Activated CD8-positive, alpha-beta memory T cell treated with anti-CD3 and anti-CD28 coated beads, Interleukin-2, amount 50 U/mL, for 24 hours (primary cell): ENCODE results near the gene HOXC12.

Experiments
- DNase-seq: peaks from one replicate; pipeline ENCODE4 v3.0.0-alpha.2; 2020; ENCODE audit errors: extremely low read depth

The HOXC12 gene

GRCh38 chr12:53956251-53956887 lies 1.7 kb downstream of the HOXC12 start:
- DNase-seq = no peak

GRCh38 chr12:53956914-53957536 lies 2.3 kb downstream of the HOXC12 start:
- no peak for DNase-seq

GRCh38 chr12:53958128-53958527 lies 3.4 kb downstream of the HOXC12 start:
- DNase-seq = no peak

- DNase-seq = no peak
Measured at GRCh38 chr12:53959314-53959713, 4.6 kb downstream of the HOXC12 start.

- no peak for DNase-seq
Measured at GRCh38 chr12:53960187-53961024, 5.7 kb downstream of the HOXC12 start.

- DNase-seq = no peak
Measured at GRCh38 chr12:53961025-53961761, 6.5 kb downstream of the HOXC12 start.

GRCh38 chr12:53963005-53963404 lies 8.3 kb downstream of the HOXC12 start:
- DNase-seq = no peak

GRCh38 chr12:53963434-53964314 lies 9.0 kb downstream of the HOXC12 start:
- DNase-seq = no peak

GRCh38 chr12:53964315-53964713 lies 9.6 kb downstream of the HOXC12 start:
- no peak for DNase-seq

- no peak for DNase-seq
Measured at GRCh38 chr12:53965281-53966084, 10.8 kb downstream of the HOXC12 start.

- no peak for DNase-seq
Measured at GRCh38 chr12:53966085-53966384, 11.3 kb downstream of the HOXC12 start.

GRCh38 chr12:53966385-53967133 lies 11.9 kb downstream of the HOXC12 start:
- DNase-seq = no peak

GRCh38 chr12:53967421-53967925 lies 12.8 kb downstream of the HOXC12 start:
- DNase-seq = no peak

GRCh38 chr12:53968214-53969127 lies 13.8 kb downstream of the HOXC12 start:
- no peak for DNase-seq

- DNase-seq = no peak
Measured at GRCh38 chr12:53969588-53970259, 15.0 kb downstream of the HOXC12 start.

- no peak for DNase-seq
Measured at GRCh38 chr12:53970451-53970850, 15.7 kb downstream of the HOXC12 start.

GRCh38 chr12:53971129-53971528 lies 16.4 kb downstream of the HOXC12 start:
- no peak for DNase-seq

GRCh38 chr12:53971686-53972085 lies 17.0 kb downstream of the HOXC12 start:
- DNase-seq = no peak
